GM19438 (cell line): ENCODE results near the gene ACTL7A.
"Not testable (repeated sequence)": the region's sequence is repeated elsewhere in the genome, so short reads cannot be mapped to it uniquely, and the experiment has no call there.

Experiments
- ATAC-seq: cut with Tn5 transposase; IDR thresholded peaks from one replicate; pipeline ENCODE4 v1.9.1; 2021; ENCODE audit warnings: low read depth; ENCODE audit not compliant: unreplicated experiment

The ACTL7A gene, protein sequence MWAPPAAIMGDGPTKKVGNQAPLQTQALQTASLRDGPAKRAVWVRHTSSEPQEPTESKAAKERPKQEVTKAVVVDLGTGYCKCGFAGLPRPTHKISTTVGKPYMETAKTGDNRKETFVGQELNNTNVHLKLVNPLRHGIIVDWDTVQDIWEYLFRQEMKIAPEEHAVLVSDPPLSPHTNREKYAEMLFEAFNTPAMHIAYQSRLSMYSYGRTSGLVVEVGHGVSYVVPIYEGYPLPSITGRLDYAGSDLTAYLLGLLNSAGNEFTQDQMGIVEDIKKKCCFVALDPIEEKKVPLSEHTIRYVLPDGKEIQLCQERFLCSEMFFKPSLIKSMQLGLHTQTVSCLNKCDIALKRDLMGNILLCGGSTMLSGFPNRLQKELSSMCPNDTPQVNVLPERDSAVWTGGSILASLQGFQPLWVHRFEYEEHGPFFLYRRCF

DNA sequence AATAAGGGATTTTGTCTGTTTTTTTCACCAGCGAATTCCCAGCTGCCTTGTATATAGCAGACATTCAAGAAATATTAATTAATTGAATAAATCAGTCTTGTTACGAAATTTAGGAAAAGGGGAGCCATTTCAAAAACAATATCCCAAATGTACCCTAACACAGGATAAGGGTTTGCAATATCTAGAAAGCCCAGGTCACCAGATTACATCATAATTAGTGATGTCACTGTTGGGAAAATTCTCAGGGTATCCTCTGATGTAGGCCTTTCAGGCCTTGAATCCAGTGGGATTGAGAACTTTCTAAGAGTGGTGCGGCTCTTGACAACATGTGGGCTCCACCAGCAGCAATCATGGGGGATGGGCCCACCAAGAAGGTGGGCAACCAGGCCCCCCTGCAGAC lies at the start of gene ACTL7A:
Gene ACTL7A (plus strand): TSS at position 270 of the 400 bp plus-strand sequence. CDS start 57 bp downstream, at position 327.
- ATAC-seq, result no peak

DNA sequence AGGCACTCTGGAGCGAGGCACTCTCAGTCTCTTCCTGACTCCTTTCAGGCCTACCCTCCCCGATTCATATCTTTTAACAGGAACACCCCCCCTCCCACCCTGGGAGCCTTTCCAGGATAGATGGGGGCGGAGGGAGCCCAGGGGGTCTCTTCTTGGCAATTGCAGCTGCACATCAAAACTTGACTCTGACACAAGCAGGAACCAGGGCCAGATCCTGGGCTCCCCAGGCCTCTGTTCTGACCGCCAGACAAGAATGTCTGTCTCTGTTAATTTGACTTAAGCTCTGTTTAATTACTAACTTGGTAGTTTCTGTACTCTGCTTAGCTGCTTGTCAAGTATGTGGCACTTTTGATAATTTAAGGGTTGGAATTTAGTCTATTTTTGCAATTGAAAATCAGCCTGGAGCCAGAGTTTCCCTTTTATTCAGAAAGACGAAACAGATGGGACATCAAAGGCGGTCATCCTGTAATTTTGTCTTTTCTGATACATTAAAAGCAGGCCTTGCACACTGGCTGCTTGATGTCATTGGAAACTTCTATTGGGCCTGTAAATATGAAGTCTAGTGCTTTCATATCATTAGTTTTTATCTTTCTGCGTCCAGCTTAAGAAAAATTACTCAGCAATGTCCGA lies 49.6 kb upstream of the ACTL7A start:
- no peak for ATAC-seq

DNA sequence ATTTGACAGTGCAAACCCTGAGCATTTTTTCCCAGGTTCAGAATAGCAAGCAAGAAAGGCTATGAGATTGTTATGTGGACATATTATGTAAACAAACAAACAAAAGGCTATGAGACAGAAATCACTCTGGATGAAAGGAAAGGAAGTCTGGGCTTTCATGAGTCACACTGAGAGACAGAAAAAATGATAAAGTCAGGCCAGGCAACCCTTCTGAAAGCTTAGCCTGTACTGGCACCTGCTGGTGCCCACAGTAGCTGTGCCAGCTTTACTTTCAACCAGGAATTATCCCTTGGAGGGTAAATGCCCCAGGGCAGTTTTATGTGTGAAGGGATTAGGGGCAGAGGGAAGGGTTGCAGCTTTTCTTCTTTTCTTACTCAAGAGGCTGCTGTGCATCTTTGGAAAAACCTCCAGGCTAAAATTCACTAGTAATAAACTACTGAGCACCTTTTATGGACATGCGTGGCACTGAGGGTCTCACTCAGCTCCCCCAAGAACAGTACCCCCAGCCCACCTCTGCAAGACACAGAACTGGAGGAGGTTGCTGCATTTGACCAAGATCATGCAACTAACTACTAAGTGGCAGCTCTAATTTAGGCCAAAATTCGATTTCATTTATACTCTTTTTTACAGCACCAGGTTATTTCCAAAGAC lies 48.0 kb upstream of the ACTL7A start:
- ATAC-seq, result no peak

DNA sequence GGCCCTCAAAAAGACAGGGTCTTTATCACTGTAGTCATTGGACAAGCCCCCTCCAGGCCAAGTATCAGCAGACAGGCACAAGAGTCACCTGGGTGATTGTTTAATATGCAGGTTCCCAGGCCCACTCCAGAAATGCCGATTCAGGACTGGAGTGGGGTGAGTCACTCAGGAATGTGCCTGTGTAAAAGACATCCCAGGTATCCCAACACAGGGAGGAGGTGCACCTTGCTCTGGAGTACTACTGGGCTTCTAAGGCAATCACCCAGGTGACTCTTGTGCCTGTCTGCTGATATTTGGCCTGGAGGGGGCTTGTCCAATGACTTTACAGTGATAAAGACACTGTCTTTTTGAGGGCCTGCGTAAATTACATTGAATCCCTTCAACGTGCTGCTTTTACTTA lies 46.9 kb upstream of the ACTL7A start:
- ATAC-seq, result no peak

DNA sequence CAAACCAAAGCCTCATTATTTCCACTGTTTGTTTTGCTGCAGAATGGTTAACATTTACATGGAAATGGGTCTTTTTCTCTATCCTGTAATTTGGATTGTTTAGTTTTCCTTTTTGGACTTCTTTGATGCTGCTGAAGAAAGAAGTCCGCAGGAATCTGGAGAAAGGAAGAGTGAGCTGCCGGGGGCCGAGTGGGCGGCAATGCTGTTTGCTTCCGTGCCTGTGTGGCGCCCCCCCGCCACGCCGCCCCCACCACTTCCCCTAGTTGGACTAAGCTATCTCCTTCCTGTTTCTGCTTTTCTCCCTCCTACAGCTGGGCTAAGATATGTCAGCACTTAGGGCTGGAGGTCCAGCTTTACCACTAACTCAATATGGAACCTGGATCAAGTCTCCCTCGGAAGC lies 46.0 kb upstream of the ACTL7A start:
- ATAC-seq, result no peak

DNA sequence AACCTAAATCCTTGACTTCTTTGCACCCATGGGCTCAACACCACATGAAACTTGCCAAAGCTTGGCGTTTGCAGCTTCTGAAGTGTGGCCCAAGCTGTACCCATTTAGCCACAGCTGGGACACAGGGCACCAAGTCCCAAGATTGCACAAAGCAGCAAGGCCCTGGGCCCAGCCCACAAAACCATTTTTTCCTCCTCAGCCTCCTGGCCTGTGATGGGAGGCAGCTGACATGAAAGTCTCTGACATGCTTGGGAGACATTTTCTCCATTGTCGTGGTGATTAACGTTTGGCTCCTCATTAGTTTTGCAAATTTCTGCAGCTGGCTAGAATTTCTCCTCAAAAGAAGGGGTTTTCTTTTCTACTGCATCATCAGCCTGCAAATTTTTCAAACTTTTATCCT lies 38.2 kb upstream of the ACTL7A start:
- ATAC-seq, result no peak

DNA sequence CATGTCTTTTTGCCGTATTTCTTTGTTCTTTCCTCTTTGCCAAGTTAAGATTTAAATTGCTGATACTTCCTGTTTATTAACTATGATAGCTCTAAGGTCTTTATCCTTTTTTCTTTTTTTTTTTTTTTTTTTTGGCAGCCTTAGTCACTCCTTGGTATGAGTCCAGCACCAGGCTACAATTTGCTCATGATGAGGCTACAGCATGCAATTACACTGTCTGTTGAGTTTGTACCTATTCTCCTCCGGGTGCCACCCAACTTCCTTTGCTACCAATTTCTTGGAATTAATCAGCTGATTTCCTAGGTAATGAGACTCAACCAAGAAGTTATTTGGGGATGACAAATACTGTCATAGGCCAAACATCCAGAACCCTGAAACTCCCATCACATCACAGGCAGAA lies 31.8 kb upstream of the ACTL7A start:
- no peak for ATAC-seq

DNA sequence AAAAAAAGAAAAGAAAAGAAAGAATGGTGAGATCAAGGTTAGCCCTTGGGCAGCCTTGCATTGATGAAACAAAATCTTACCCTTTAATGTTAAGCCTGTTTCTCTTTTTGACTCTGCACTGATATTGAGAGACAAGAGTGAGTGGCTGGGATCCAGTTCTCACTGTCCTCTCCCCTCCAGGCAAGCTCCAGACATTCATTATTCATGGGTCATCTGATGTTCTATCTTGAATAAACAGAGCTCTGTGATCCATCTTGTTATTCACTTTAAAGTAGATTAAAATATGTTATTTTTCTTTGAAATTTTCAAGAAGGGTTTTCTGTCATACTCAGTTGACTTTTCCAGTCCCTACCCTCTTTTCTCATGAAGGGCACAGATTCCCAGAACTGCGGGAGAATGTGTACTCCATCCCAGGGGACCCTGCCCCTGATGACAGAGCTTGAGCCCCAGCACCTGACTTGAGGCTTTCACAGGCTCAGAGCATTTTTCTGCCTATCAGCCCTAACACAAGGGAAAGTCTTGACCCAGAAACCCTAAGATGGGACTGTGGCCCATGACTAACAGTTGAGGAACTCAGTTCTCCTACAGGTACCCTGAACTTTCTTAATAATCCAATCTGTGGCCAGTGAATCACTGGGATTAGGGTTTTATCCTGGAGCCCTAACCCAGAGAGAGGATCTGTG lies 30.4 kb upstream of the ACTL7A start:
- ATAC-seq, result no peak

DNA sequence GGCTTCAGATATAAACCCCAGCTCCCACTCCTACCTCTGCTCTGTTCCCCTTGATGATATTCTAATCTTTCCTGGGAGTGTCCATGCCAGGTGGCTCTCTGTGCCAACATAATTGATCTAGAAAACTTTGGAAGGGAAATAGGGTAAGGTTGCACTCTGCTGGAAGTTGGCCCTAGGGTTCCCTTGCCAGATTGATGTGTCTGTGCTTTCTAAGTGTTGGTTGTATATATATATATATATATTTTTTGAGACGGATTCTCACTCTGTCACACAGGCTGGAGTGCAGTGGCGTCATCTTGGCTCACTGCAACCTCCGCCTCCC lies 29.9 kb upstream of the ACTL7A start:
- ATAC-seq, result no peak

DNA sequence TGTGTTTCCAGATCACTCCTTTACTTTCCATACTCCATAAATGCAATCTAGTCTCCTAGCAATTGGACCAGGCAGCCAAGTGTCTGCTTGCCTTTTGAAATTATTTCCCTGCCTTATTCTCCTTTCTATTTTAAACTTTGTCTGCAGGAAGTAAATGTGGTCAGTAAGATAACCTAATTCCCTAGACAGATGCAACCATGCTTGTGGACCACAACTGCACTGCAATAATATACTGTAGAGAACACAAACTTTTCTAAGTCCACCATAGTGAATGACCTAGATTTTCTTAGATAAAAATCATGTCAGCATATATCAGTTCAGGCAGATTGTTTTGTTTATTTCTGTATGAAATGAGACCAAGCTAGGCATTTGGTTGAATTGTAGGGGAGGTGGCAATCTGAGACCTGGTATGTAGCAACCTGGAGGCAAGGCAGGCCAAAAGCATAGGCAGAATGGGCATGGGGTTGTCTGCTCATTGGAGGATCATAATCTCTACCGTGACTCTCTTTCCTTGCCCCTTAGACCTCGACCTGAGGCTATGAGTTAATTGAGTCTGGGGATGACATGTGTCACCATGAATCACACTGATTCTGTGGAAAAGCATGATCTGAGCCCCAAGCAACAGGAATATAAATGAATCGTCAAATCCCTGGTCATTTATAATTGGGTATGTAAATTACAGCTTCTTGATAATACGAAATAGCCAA lies 27.0 kb upstream of the ACTL7A start:
- no peak for ATAC-seq

DNA sequence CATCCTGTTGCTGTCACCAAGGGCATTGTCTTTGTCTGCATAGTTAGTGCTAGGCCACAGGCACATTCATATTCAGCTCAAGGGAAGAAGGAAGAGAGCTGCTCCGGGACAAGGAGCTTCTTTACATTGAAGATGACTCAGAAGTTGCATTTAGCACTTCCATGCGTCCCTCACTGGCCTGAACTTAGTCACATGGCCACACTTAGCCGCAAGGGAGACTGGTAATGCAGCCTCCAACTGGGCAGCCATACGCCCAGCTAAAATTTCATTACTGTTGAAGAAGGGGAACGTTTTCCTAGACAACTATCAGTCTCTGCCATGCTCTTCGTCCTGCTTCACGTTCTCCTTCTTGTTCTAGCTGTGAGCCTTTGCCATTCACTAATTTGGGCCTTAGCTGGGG lies 26.2 kb upstream of the ACTL7A start:
- ATAC-seq, result no peak

DNA sequence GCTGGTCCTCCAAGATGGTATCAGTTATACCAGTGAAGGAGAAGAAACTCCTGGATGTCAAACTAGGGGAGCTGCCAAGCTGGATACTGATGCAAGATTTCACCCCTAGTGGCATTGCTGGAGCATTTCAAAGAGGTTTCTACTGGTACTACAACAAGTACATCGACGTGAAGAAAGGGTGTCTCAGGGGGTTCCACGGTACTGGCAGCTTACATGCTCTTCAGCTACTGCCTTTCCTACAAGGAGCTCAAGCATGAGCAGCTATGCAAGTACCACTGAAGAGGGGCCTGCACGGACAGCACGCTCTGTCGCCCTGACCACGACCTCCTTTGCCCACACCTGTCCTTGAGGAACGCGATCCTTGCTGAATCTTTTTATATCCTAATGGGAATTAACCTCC lies 25.7 kb upstream of the ACTL7A start:
- ATAC-seq, result no peak

DNA sequence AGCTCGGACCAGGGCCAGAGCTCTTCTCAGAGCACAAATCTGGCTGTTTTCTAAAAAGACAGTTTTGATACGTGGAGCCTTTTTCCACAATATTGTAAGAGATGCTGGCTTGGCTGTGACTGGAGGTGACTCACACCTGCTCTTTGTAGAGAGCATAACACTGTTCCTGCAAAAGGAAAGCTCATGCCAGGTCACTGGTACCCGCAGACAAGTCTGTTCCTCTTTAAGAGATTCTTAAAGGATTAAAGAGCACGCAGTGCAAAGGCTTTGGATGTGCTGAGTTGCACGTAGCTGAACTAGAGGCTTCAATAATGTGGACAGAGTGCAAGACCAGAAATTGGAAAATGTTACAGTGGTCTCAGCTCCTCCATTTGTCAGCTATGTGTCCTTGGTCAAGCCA lies 25.3 kb upstream of the ACTL7A start:
- no peak for ATAC-seq

DNA sequence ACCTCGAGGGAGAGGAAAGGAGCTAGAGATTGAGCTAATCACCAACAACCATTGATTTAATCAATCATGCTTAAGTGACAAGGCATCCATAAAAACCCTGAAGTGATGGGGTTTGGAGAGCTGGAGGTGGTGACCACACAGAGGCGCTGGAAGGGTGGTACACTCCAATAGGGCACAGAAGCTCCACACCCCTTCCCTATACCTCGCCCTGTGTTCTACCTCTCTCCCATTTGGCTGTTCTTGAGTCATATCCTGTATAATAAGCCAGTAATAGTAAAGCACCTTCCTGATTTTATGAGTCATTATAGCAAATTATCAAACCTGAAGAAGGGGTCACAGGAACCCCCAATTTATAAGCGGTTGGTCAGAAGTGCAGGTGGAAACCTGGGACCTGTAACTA lies 24.5 kb upstream of the ACTL7A start:
- ATAC-seq, result no peak

DNA sequence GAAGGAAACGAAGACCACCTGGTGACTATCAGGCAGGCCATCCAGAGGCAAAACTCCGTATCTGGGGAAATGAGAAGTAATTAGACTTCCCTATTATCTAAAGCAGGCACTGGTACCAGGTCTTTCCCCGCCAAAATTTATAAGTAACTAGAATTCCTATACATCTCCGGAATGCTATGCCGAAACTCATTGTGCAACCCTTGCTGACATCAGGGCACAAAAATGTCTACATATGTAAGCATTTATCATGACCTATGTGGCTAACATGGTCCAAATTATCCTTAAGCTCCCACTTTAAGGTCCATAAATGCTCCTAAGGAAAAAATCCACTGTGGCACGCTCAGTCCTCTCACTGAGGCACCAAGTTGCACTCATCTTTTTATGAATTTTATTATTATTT lies 24.0 kb upstream of the ACTL7A start:
- ATAC-seq, result no peak

DNA sequence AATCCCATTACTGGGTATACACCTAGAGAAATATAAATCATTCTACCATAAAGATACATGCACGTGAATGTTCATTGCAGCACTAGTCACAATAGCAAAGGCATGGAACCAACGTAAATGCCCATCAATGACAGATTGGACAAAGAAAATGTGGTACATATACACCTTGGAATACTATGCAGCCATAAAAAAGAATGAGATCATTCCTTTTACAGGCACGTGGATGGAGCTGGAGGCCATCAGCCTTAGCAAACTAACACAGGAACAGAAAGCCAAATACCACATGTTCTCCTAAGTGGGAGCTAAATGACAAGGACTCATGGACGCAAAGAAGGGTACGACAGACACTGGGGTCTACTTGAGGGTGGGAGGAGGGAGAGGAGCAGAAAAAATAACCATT lies 22.5 kb upstream of the ACTL7A start:
- not testable (repeated sequence) for ATAC-seq

DNA sequence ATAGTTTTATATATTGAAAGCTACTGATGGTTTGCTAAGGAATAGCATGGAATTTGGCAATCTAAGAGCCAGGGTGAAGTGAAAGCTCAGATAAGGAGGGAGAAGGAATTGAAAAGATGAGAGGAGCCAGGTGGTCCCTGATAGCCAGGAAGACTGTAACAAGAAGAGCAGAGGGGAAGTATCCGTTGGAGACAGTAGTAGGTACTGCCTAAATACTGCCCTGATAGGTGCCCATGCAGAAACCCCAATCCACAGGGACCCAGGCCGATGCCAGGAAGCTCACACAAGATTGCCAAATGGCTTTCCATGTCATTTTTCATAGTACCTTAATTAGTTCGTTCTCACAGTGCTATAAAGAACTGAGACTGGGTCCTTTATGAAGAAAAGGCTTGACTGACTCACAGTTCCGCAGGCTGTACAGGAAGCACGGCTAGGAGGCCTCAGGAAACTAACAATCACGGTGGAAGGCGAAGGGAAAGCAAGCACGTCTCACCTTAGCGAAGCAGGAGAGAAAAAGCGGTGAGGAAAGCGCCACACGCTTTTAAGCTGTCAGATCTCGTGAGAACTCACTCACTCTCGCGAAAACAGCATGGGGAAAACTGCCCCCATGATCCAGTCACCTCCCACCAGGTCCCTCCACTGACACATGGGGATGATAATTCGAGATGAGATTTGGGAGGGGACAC lies 19.3 kb upstream of the ACTL7A start:
- peak; percentile 60 for ATAC-seq

DNA sequence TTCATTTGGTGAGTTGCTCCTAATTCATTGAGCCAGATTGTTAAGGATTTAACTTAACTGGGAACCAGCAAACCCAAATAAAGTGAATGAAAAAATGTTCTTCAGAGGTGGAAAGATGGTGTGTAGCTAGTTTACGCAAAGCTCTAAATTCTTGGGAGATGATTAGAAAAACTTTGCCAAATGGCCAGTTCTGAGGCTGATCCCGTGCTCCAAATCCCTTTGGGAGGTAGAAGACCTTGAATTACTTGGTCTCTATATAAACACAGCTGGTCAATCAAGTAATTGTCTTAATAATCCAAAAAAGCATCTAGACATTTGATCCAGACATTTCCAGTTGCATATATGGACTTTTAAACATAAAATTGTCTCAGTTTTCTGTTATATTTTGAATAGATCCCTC lies 17.7 kb upstream of the ACTL7A start:
- ATAC-seq, result no peak

DNA sequence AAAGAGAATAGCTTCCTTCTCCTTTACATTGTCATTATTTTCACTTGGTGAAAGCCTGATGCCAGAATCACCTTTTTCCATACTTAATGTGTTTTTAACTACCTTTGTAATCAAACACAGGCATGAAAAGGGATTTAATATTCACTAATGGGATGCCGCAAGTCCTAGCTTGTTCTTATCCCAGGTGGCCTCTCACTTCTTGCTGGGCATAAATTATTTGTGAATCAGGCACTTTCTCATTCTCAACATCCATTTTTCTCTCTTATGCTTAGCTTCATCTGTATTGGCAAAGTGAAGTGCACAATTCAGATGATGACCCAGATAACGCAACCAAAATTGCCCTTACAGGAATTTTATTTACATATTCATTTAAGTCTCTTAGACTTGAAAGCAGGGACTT lies 17.2 kb upstream of the ACTL7A start:
- no peak for ATAC-seq

DNA sequence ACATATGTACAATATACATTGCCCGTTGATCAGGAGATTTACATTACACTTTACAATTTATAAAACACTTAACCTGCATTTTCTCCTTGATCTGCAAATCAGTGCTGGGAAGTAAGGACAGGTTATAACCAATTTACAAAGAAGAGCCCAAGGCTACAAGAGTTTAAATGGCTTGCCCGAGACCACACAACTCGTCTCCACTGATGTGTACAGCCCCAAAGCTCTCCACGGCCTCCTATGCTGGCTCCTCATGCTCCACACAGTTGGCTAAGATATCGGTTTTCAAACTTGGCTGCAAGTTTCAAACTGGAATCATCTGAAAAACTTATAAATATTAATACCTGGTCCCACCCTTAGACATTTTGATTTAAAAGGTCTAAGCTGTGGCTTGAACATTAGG lies 16.6 kb upstream of the ACTL7A start:
- no peak for ATAC-seq
